ENCODE results near the gene TMPRSS4.

- TF ChIP-seq, protein P1, sequence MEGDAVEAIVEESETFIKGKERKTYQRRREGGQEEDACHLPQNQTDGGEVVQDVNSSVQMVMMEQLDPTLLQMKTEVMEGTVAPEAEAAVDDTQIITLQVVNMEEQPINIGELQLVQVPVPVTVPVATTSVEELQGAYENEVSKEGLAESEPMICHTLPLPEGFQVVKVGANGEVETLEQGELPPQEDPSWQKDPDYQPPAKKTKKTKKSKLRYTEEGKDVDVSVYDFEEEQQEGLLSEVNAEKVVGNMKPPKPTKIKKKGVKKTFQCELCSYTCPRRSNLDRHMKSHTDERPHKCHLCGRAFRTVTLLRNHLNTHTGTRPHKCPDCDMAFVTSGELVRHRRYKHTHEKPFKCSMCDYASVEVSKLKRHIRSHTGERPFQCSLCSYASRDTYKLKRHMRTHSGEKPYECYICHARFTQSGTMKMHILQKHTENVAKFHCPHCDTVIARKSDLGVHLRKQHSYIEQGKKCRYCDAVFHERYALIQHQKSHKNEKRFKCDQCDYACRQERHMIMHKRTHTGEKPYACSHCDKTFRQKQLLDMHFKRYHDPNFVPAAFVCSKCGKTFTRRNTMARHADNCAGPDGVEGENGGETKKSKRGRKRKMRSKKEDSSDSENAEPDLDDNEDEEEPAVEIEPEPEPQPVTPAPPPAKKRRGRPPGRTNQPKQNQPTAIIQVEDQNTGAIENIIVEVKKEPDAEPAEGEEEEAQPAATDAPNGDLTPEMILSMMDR (IDR thresholded peaks at IDR 0.05): no peak
- TF ChIP-seq POLR2A (IDR thresholded peaks at IDR 0.05): no peak
These were observed 49.2 kb upstream of the TMPRSS4 start for GRCh38 chr11:118027694-118028093.

Data from testis (tissue), 2 donors.